ENCODE data around the gene CHMP2A. TPM values are rescaled to one million over a fixed set of nuclear protein-coding genes. Genes with fewer than 3 reads are reported as not detected.

CHMP2A gene
- total and polyA plus RNA-seq, 4 donors = 47.4 to 143 (median 125) TPM

GRCh38 chr19:58536852-58537798 lies 17.8 kb downstream of the CHMP2A start:
- H3K4me1 ChIP-seq (ENCODE audit: control insufficient read depth, insufficient read depth, low read length) = peaks cover 10% of the 10 kb centered on the region
- peaks cover 16% of the 10 kb centered on the region for H3K27me3 ChIP-seq (ENCODE audit: control insufficient read depth, insufficient read depth, low read length)
- no peak overlapping the region for H3K4me3 ChIP-seq (ENCODE audit: low read depth, low read length)
- H3K36me3 ChIP-seq (ENCODE audit: control insufficient read depth, insufficient read depth, low read length) = no peaks in the 10 kb centered on the region
- DNase-seq (ENCODE audit: low read depth in 4 of 6, low spot score in 6 of 6) = no peak
- H3K9me3 ChIP-seq (ENCODE audit: control insufficient read depth, insufficient read depth, low read length) = no peaks in the 10 kb centered on the region
- WGBS (ENCODE audit: insufficient coverage) = 95% methylated on average over 8 of the region's 8 CpGs
- no peak overlapping the region for H3K27ac ChIP-seq (ENCODE audit: low read depth, low read length)

GRCh38 chr19:58535857-58536256 lies 19.0 kb downstream of the CHMP2A start:
- no peak overlapping the region for H3K4me3 ChIP-seq (ENCODE audit: low read depth, low read length)
- no CpG with 5 or more reads among the region's 3 CpGs for WGBS (ENCODE audit: insufficient coverage)
- H3K36me3 ChIP-seq (ENCODE audit: control insufficient read depth, insufficient read depth, low read length) = no peaks in the 10 kb centered on the region
- no peaks in the 10 kb centered on the region for H3K9me3 ChIP-seq (ENCODE audit: control insufficient read depth, insufficient read depth, low read length)
- H3K27ac ChIP-seq (ENCODE audit: low read depth, low read length) = no peak overlapping the region
- peaks cover 16% of the 10 kb centered on the region for H3K27me3 ChIP-seq (ENCODE audit: control insufficient read depth, insufficient read depth, low read length)
- no peak for DNase-seq (ENCODE audit: low read depth in 4 of 6, low spot score in 6 of 6)
- H3K4me1 ChIP-seq (ENCODE audit: control insufficient read depth, insufficient read depth, low read length) = peaks cover 10% of the 10 kb centered on the region

- 49% methylated on average over 2 of the region's 10 CpGs for WGBS (ENCODE audit: insufficient coverage)
- no peak overlapping the region for H3K4me3 ChIP-seq (ENCODE audit: low read depth, low read length)
Observed at GRCh38 chr19:58531034-58531840, 23.7 kb downstream of the CHMP2A start.

GRCh38 chr19:58529405-58529804 lies 25.5 kb downstream of the CHMP2A start:
- H3K27ac ChIP-seq (ENCODE audit: low read depth, low read length) = no peak overlapping the region
- WGBS (ENCODE audit: insufficient coverage) = 75% methylated on average over 1 of the region's 3 CpGs
- no peaks in the 10 kb centered on the region for H3K9me3 ChIP-seq (ENCODE audit: control insufficient read depth, insufficient read depth, low read length)
- H3K36me3 ChIP-seq (ENCODE audit: control insufficient read depth, insufficient read depth, low read length) = no peaks in the 10 kb centered on the region
- H3K4me1 ChIP-seq (ENCODE audit: control insufficient read depth, insufficient read depth, low read length) = no peaks in the 10 kb centered on the region
- no peaks in the 10 kb centered on the region for H3K27me3 ChIP-seq (ENCODE audit: control insufficient read depth, insufficient read depth, low read length)
- H3K4me3 ChIP-seq (ENCODE audit: low read depth, low read length) = no peak overlapping the region
- DNase-seq (ENCODE audit: low read depth in 4 of 6, low spot score in 6 of 6) = no peak

More at GRCh38 chr19:58531034-58531840, 23.7 kb downstream of the CHMP2A start:
- Histone ChIP-seq H3K27me3 (ENCODE audit: control insufficient read depth, insufficient read depth, low read length) (no peaks in the 10 kb centered on the region), H3K9me3 (ENCODE audit: control insufficient read depth, insufficient read depth, low read length) (no peaks in the 10 kb centered on the region), H3K4me1 (ENCODE audit: control insufficient read depth, insufficient read depth, low read length) (no peaks in the 10 kb centered on the region), H3K36me3 (ENCODE audit: control insufficient read depth, insufficient read depth, low read length) (no peaks in the 10 kb centered on the region), H3K27ac (ENCODE audit: low read depth, low read length) (no peak overlapping the region)
- DNase-seq (ENCODE audit: low read depth in 4 of 6, low spot score in 6 of 6) = peak in 2 of 6 donors; percentile 68 to 83

DNA sequence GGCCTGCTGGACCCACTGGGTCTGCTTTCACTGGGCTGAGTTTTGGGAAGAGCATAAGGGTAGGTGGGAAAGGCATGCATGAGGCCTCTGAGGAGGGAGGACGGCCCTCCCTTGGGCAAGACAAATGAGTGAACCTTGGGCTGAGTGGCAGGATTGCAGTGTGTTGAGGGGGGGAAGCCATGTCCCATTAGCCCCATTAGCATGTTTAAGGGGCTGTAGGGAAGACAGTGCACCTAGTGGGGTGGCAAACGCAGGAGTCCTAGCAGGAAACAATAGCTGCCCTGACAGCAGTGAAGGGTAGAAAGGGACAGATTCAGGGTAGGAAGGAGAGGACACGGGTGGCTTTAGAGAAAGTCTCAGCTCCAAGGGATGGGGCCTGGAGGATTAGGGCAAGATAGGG lies 32.2 kb downstream of the CHMP2A start:
- no peak overlapping the region for H3K4me3 ChIP-seq (ENCODE audit: low read depth, low read length)
- H3K36me3 ChIP-seq (ENCODE audit: control insufficient read depth, insufficient read depth, low read length) = peaks cover 3% of the 10 kb centered on the region
- no peaks in the 10 kb centered on the region for H3K9me3 ChIP-seq (ENCODE audit: control insufficient read depth, insufficient read depth, low read length)
- peaks cover 26% of the 10 kb centered on the region for H3K4me1 ChIP-seq (ENCODE audit: control insufficient read depth, insufficient read depth, low read length)
- no peak for DNase-seq (ENCODE audit: low read depth in 4 of 6, low spot score in 6 of 6)
- no peaks in the 10 kb centered on the region for H3K27me3 ChIP-seq (ENCODE audit: control insufficient read depth, insufficient read depth, low read length)
- H3K27ac ChIP-seq (ENCODE audit: low read depth, low read length) = no peak overlapping the region
- WGBS (ENCODE audit: insufficient coverage) = 74% methylated on average over 3 of the region's 3 CpGs

- Histone ChIP-seq H3K36me3 (ENCODE audit: control insufficient read depth, insufficient read depth, low read length) (peaks cover 13% of the 10 kb centered on the region), H3K4me3 (ENCODE audit: low read depth, low read length) (no peak overlapping the region), H3K27me3 (ENCODE audit: control insufficient read depth, insufficient read depth, low read length) (no peaks in the 10 kb centered on the region), H3K9me3 (ENCODE audit: control insufficient read depth, insufficient read depth, low read length) (no peaks in the 10 kb centered on the region), H3K4me1 (ENCODE audit: control insufficient read depth, insufficient read depth, low read length) (peaks cover 29% of the 10 kb centered on the region), H3K27ac (ENCODE audit: low read depth, low read length) (peak overlapping the region; percentile 78)
- DNase-seq (ENCODE audit: low read depth in 4 of 6, low spot score in 6 of 6) = no peak
- WGBS (ENCODE audit: insufficient coverage) = 81% methylated on average over 3 of the region's 4 CpGs
Observed at GRCh38 chr19:58521651-58522050, 33.3 kb downstream of the CHMP2A start.

GRCh38 chr19:58520257-58520599 lies 34.7 kb downstream of the CHMP2A start:
- H3K4me1 ChIP-seq (ENCODE audit: control insufficient read depth, insufficient read depth, low read length) = peaks cover 36% of the 10 kb centered on the region
- H3K27me3 ChIP-seq (ENCODE audit: control insufficient read depth, insufficient read depth, low read length) = no peaks in the 10 kb centered on the region
- no peaks in the 10 kb centered on the region for H3K9me3 ChIP-seq (ENCODE audit: control insufficient read depth, insufficient read depth, low read length)
- peaks cover 28% of the 10 kb centered on the region for H3K36me3 ChIP-seq (ENCODE audit: control insufficient read depth, insufficient read depth, low read length)
- no CpG with 5 or more reads among the region's 7 CpGs for WGBS (ENCODE audit: insufficient coverage)
- peak overlapping the region; percentile 96 for H3K27ac ChIP-seq (ENCODE audit: low read depth, low read length)
- DNase-seq (ENCODE audit: low read depth in 4 of 6, low spot score in 6 of 6) = no peak
- H3K4me3 ChIP-seq (ENCODE audit: low read depth, low read length) = peak overlapping the region; percentile 67

DNA sequence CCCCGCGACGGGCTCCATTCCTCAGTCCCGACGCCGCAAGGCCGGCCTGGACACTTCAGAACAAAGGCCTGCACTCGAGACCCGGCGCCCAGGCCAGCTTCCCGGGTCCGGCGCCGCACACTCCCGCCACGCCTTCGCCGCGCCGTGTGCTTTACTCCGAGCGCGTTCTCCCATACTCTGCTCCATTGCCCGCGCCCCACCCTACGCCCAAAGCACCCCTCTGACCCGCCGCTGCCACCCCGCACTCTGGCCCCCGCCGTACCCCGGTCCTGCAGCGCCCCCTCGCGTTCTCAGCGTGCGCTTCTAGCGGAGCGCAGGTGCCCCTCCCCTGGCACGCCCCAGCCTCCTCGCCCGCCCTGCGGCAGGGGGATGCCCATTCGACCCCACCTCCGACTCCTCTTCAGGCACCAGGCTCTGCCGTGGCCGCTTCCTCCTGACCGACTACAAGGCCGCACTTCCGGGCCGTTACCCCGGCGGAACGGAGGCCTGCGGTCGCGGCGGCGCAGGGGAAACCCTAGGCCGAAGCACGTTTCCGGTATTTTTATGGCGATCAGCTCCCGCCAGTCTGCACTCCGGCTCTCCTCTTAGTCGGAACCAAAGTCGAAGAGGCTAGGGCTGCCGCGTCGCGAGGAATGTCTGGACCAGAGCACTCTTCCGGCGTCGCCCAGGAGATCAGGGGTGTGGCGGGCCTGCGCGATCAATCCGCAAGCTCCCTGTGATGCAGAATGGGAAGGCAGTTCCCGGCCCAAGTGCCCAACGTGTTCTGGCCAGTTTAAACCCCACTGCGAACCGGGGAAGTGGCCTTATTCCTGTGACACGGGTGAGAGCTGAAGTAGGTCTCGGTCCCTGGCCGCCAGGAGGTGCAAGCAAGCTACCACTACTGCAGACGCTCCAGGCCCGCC lies 35.3 kb downstream of the CHMP2A start, which contains the start of gene ZBTB45:
TSS of gene ZBTB45 (minus strand) at position 456 of the 902 bp plus-strand sequence. CDS start 2,137 bp downstream, outside the sequence.
- H3K27ac ChIP-seq (ENCODE audit: low read depth, low read length) = peak within 1 kb of the TSS; percentile 96
- no peaks in the 10 kb centered on the region for H3K9me3 ChIP-seq (ENCODE audit: control insufficient read depth, insufficient read depth, low read length)
- H3K4me1 ChIP-seq (ENCODE audit: control insufficient read depth, insufficient read depth, low read length) = peaks cover 39% of the 10 kb centered on the region
- H3K27me3 ChIP-seq (ENCODE audit: control insufficient read depth, insufficient read depth, low read length) = no peaks in the 10 kb centered on the region
- peaks cover 33% of the 10 kb centered on the region for H3K36me3 ChIP-seq (ENCODE audit: control insufficient read depth, insufficient read depth, low read length)
- DNase-seq (ENCODE audit: low read depth in 4 of 6, low spot score in 6 of 6) = peak; percentile 86 to 99 (median 90)
- under 1% methylated on average over 85 of the region's 87 CpGs for WGBS (ENCODE audit: insufficient coverage)
- H3K4me3 ChIP-seq (ENCODE audit: low read depth, low read length) = peak within 1 kb of the TSS; percentile 67

- Histone ChIP-seq H3K4me3 (ENCODE audit: low read depth, low read length) (peak overlapping the region; percentile 67), H3K27ac (ENCODE audit: low read depth, low read length) (peak overlapping the region; percentile 96), H3K27me3 (ENCODE audit: control insufficient read depth, insufficient read depth, low read length) (no peaks in the 10 kb centered on the region), H3K4me1 (ENCODE audit: control insufficient read depth, insufficient read depth, low read length) (peaks cover 43% of the 10 kb centered on the region), H3K9me3 (ENCODE audit: control insufficient read depth, insufficient read depth, low read length) (no peaks in the 10 kb centered on the region), H3K36me3 (ENCODE audit: control insufficient read depth, insufficient read depth, low read length) (peaks cover 35% of the 10 kb centered on the region)
- DNase-seq (ENCODE audit: low read depth in 4 of 6, low spot score in 6 of 6) = peak in 4 of 6 donors; percentile 27 to 89 (median 65)
- under 1% methylated on average over 14 of the region's 14 CpGs for WGBS (ENCODE audit: insufficient coverage)
Observed at GRCh38 chr19:58519087-58519354, 35.9 kb downstream of the CHMP2A start.

Data from spinal cord (tissue), 10 donors.